K562 (cell line): ENCODE data around the gene RABGAP1. TPM values are rescaled to one million over a fixed set of nuclear protein-coding genes. Genes with fewer than 3 reads are reported as not detected.

Source experiments
- ATAC-seq: fragments of 200-7000 bp; cut with Tn5 transposase; 3 replicates; pipeline ENCODE4 v1.9.1; 2020; ENCODE audit warnings: moderate library complexity
- BruUV-seq: library from RNA; stranded (reverse); fragments of 400-500 nt; replicated peaks from 2 replicates; lab custom pipeline; 2021; lab: Mats Ljungman, UMichigan
- CTCF ChIA-PET: fragments of 300-600 bp; formaldehyde crosslinking; extraction: SDS; loops from one replicate; lab custom pipeline; 2021; ENCODE audit warnings: low intra/inter-chr PET ratio; lab: Yijun Ruan, JAX
- POLR2A ChIA-PET: fragments of 300-600, 350-650 bp; sonication (Branson Sonifier 250); formaldehyde crosslinking; extraction: SDS; loops from one replicate; lab custom pipeline; 2021; ENCODE audit warnings: antibody characterized with exemption, inconsistent platforms; lab: Yijun Ruan, JAX
- DNase-seq, 4 experiments: peaks; one replicate each; pipeline versions ENCODE4 v3.0.0 to v3.0.0-alpha.2; 2011 to 2018; ENCODE audit warnings: low spot score in 3 of 4, mixed read lengths in 3 of 4; ENCODE audit errors: extremely low read depth in 1 of 4
- FAIRE-seq: peaks from 2 replicates; lab custom pipeline; 2011; peaks lifted over from hg19 to GRCh38; lab: Jason Lieb, UNC
- H2AFZ ChIP-seq: 2 replicates; pipeline ENCODE4 v1.6.0; 2011; ENCODE audit warnings: low read depth, low read length, control low read depth, inconsistent platforms
- H3K27ac ChIP-seq: fragments of 200-600 bp; 3 replicates; pipeline ENCODE4 v1.8.0; 2011; ENCODE audit warnings: low read depth, mild to moderate bottlenecking, control low read depth, inconsistent platforms, low read length, moderate library complexity, mixed read lengths; ENCODE audit errors: extremely low read depth
- H3K27me3 ChIP-seq, 2 experiments: fragments of 300-600 bp in 1 of 2; 2 replicates in 1 of 2; 3 replicates in 1 of 2; pipeline versions ENCODE4 v1.6.0 to v1.8.0; 2011; ENCODE audit warnings: inconsistent platforms in 2 of 2, low read length in 2 of 2, mild to moderate bottlenecking in 1 of 2, mixed read lengths in 1 of 2, moderate library complexity in 1 of 2; ENCODE audit not compliant: control insufficient read depth in 2 of 2, insufficient read depth in 2 of 2
- H3K36me3 ChIP-seq: fragments of 300-600 bp; 3 replicates; pipeline ENCODE4 v1.8.0; 2011; ENCODE audit warnings: mild to moderate bottlenecking, low read length, inconsistent platforms; ENCODE audit not compliant: control insufficient read depth, insufficient read depth
- H3K4me1 ChIP-seq, 2 experiments: fragments of 200-600 bp in 1 of 2; replicated peaks in 1 of 2; 2 replicates in 1 of 2; 3 replicates in 1 of 2; pipeline versions ENCODE4 v1.5.1 to v1.8.0; 2011; ENCODE audit warnings: inconsistent platforms in 2 of 2, low read length in 2 of 2, mild to moderate bottlenecking in 1 of 2, mixed read lengths in 1 of 2, moderate library complexity in 1 of 2; ENCODE audit not compliant: control insufficient read depth in 2 of 2, insufficient read depth in 2 of 2
- H3K4me2 ChIP-seq: 2 replicates; pipeline ENCODE4 v1.6.1; 2011; ENCODE audit warnings: low read length, control low read depth, inconsistent platforms, mixed read lengths; ENCODE audit not compliant: insufficient read depth
- H3K4me3 ChIP-seq: fragments of 200-600 bp; sonication (generic), shearing (Covaris generic); 2 replicates; pipeline ENCODE4 v1.5.1; 2016; ENCODE audit warnings: control low read depth, inconsistent platforms
- H3K79me2 ChIP-seq: fragments of 200-600 bp; 3 replicates; pipeline ENCODE4 v1.8.0; 2011; ENCODE audit warnings: low read length, inconsistent platforms; ENCODE audit not compliant: control insufficient read depth, insufficient read depth
- H3K9ac ChIP-seq, 2 experiments: 2 replicates each; pipeline versions ENCODE4 v1.6.0 to v1.6.1; 2011; ENCODE audit warnings: low read depth in 2 of 2, low read length in 2 of 2, control low read depth in 1 of 2, inconsistent platforms in 1 of 2, mild to moderate bottlenecking in 1 of 2, mixed read lengths in 1 of 2; ENCODE audit not compliant: insufficient read depth in 1 of 2
- H3K9me1 ChIP-seq: one replicate; pipeline ENCODE4 v1.6.0; 2011; ENCODE audit warnings: inconsistent platforms, mild to moderate bottlenecking, low read length, moderate library complexity; ENCODE audit not compliant: control insufficient read depth, insufficient read depth
- H3K9me3 ChIP-seq: replicated peaks from 2 replicates; pipeline ENCODE4 v1.5.1; 2011; ENCODE audit warnings: low read depth, low read length, inconsistent platforms; ENCODE audit not compliant: control insufficient read depth, insufficient read depth
- H4K20me1 ChIP-seq: replicated peaks from 2 replicates; pipeline ENCODE4 v1.6.1; 2011; ENCODE audit warnings: low read length, inconsistent platforms, mixed read lengths; ENCODE audit not compliant: control insufficient read depth, insufficient read depth
- DIDO1 ChIP-seq: fragments of 450-650 bp; IDR thresholded peaks from 2 replicates; pipeline ENCODE4 v1.6.1; 2016; ENCODE audit warnings: low read depth, missing biosample characterization, missing genetic modification characterization
- EZH2 ChIP-seq: IDR thresholded peaks from 2 replicates; pipeline ENCODE4 v1.6.1; 2012; ENCODE audit warnings: low read depth, mild to moderate bottlenecking, inconsistent platforms, low read length, borderline replicate concordance
- FOS ChIP-seq: IDR thresholded peaks from 3 replicates; pipeline ENCODE4 v1.6.1; 2011; ENCODE audit not compliant: insufficient read length; ENCODE audit errors: extremely low read depth
- MYBL2 ChIP-seq, 2 experiments: fragments of 450-650 bp in 1 of 2; sonication (generic) in 1 of 2; formaldehyde crosslinking in 1 of 2; IDR thresholded peaks; 2 replicates each; pipeline versions ENCODE4 v1.6.1 to v1.8.1; 2017 to 2022; ENCODE audit warnings: borderline replicate concordance in 1 of 2, inconsistent platforms in 1 of 2, low read depth in 1 of 2, mild to moderate bottlenecking in 1 of 2, missing genetic modification reagents in 1 of 2, moderate library complexity in 1 of 2
- NEUROD1 ChIP-seq: fragments of 150-350 bp; IDR thresholded peaks from 2 replicates; pipeline ENCODE4 v1.6.1; 2014; ENCODE audit warnings: borderline replicate concordance, low read length, low read depth; ENCODE audit not compliant: partially characterized antibody
- POLR2AphosphoS5 ChIP-seq: IDR thresholded peaks from 2 replicates; pipeline ENCODE4 v1.6.1; 2011; ENCODE audit warnings: mild to moderate bottlenecking, low read depth, low read length, moderate library complexity; ENCODE audit not compliant: control insufficient read depth, insufficient read depth
- POU5F1 ChIP-seq: fragments of 150-350 bp; IDR thresholded peaks from 2 replicates; pipeline ENCODE4 v1.6.1; 2014; ENCODE audit warnings: borderline replicate concordance, low read length, low read depth, mild to moderate bottlenecking; ENCODE audit not compliant: partially characterized antibody
- PTTG1 ChIP-seq: fragments of 450-650 bp; IDR thresholded peaks from 2 replicates; pipeline ENCODE4 v1.6.1; 2016; ENCODE audit warnings: low read depth, mild to moderate bottlenecking, missing genetic modification characterization, missing compliant biosample characterization
- STAG1 ChIP-seq: sonication (generic); formaldehyde crosslinking; IDR thresholded peaks from 2 replicates; pipeline ENCODE4 v1.5.0; 2020; ENCODE audit warnings: missing genetic modification reagents, borderline replicate concordance
- TAF9B ChIP-seq: fragments of 450-650 bp; IDR thresholded peaks from 2 replicates; pipeline ENCODE4 v1.6.1; 2018; ENCODE audit warnings: mild to moderate bottlenecking; ENCODE audit not compliant: partially characterized antibody
- TOE1 ChIP-seq, 2 experiments: fragments of 450-650 bp in 1 of 2; sonication (generic) in 1 of 2; formaldehyde crosslinking in 1 of 2; IDR thresholded peaks; 2 replicates each; pipeline versions ENCODE4 v1.7.1 to v1.8.0; 2016 to 2022; ENCODE audit warnings: borderline replicate concordance in 2 of 2, mild to moderate bottlenecking in 2 of 2, antibody characterized with exemption in 1 of 2, inconsistent platforms in 1 of 2, low read depth in 1 of 2, missing genetic modification reagents in 1 of 2, moderate library complexity in 1 of 2
- ZNF140 ChIP-seq: fragments of 250-450 bp; sonication (Bioruptor Pico); IDR thresholded peaks from 2 replicates; pipeline ENCODE4 v1.8.0; 2021; ENCODE audit warnings: moderate library complexity, mild to moderate bottlenecking, inconsistent platforms
- ZZZ3 ChIP-seq: fragments of 450-650 bp; IDR thresholded peaks from 2 replicates; pipeline ENCODE4 v1.6.1; 2016; ENCODE audit warnings: antibody characterized with exemption, mild to moderate bottlenecking, moderate library complexity
- WGBS: fragments of 100-300 bp; shearing (Covaris generic); methylation state at CpG from one replicate; pipeline ENCODE4 v1.1.6; 2016; ENCODE audit warnings: low coverage, mixed read lengths; ENCODE audit not compliant: insufficient coverage; ENCODE audit errors: missing lambda C conversion rate; 5-methylcytosine and 5-hydroxymethylcytosine counted together
- in situ Hi-C: fragments of 300-500 bp; cut with MboI; formaldehyde crosslinking; loops from 4 replicates; pipeline ENCODE4 v1.15.0; 2018; ENCODE audit warnings: inconsistent platforms, mixed read lengths
- intact Hi-C: fragments of 100-400 bp; cut with micrococcal nuclease; formaldehyde crosslinking; loops from 2 replicates; pipeline ENCODE4 v1.14.2; 2022
- polyA plus RNA-seq, 8 experiments: library from polyadenylated mRNA; depleted of rRNA in 4 of 8; stranded (reverse) in 5 of 8; unstranded in 3 of 8; fragments of >200 nt; fragmentation: Nextera tagmentation in 2 of 8; fragmentation: Illumina TruSeq in 1 of 8; extraction: Ambion mirVana in 2 of 8; extraction: Trizol in 1 of 8; gene quantifications; 2 replicates each; pipeline versions ENCODE4 v1.2.1 to v1.2.3, GENCODE V29; 2011 to 2014; ENCODE audit warnings: inconsistent platforms in 1 of 8, missing spikeins in 1 of 8
- total RNA-seq, 7 experiments: library from RNA; depleted of rRNA in 6 of 7; stranded (reverse); fragments of >200 nt in 6 of 7; fragmentation: Illumina TruSeq in 2 of 7; extraction: Trizol in 2 of 7; gene quantifications; 2 replicates each; pipeline versions ENCODE4 v1.2.1 to v1.2.3, GENCODE V29; 2011 to 2021; ENCODE audit warnings: low replicate concordance in 1 of 7
- TF ChIP-seq, protein P1 (sequence below): fragments of 450-650 bp; formaldehyde crosslinking; IDR thresholded peaks from 2 replicates; pipeline ENCODE4 v1.4.0; 2022; ENCODE audit warnings: mild to moderate bottlenecking, moderate library complexity

RABGAP1 gene
- total and polyA plus RNA-seq, 9 of the 15 experiments (the other 6 are each of a cell fraction or from before 2014, with no cell fraction given), result 1.5 to 22.7 (median 13.1) TPM

DNA sequence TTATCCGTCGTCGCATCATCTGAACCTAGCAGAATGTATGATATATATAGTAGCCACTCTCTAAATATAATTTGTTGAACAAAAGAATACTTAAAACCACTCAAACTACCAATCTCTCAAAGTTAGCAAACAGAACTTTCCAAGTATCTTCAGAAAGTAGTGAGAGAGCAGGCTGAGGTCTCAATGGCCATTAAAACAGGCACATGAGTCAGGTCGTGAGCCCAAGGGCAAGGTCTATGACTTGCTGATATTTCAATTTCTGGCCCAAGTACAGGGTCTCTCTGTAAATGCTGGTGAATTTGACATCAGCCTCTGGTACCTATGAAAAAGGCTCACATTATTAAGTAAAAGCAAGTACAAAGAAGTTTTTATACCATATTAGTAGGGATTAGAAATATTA, 187.8 kb downstream of the RABGAP1 start:
- POLR2A ChIA-PET, result no interaction called here
- no peaks in the 10 kb centered on the region for H4K20me1 ChIP-seq
- no peaks in the 10 kb centered on the region for H3K9me3 ChIP-seq
- 98% methylated on average over 4 of the region's 4 CpGs for WGBS
- H3K27me3 ChIP-seq, result no peaks in the 10 kb centered on the region
- in situ Hi-C loops, result no loop called here
- intact Hi-C loops, result no loop called here
- no peaks in the 10 kb centered on the region for H3K79me2 ChIP-seq
- H3K4me1 ChIP-seq, result no peaks in the 10 kb centered on the region
- no peak overlapping the region for H3K27ac ChIP-seq
- ATAC-seq, result no peak
- BruUV-seq, result no TSS peak
- H3K4me2 ChIP-seq, result no peak overlapping the region
- peaks cover 80% of the 10 kb centered on the region for H3K36me3 ChIP-seq
- H2AFZ ChIP-seq, result no peak overlapping the region
- no peak for FAIRE-seq
- no peaks in the 10 kb centered on the region for H3K9me1 ChIP-seq
- no peak for DNase-seq
- no peak overlapping the region for H3K4me3 ChIP-seq
- TF ChIP-seq MYBL2 (IDR thresholded peaks at IDR 0.05; ENCODE audit: low read depth), result no peak
- TF ChIP-seq MYBL2 (CRISPR knock-in tag; IDR thresholded peaks at IDR 0.05; ENCODE audit: borderline replicate concordance), result no peak
- TF ChIP-seq, protein P1, sequence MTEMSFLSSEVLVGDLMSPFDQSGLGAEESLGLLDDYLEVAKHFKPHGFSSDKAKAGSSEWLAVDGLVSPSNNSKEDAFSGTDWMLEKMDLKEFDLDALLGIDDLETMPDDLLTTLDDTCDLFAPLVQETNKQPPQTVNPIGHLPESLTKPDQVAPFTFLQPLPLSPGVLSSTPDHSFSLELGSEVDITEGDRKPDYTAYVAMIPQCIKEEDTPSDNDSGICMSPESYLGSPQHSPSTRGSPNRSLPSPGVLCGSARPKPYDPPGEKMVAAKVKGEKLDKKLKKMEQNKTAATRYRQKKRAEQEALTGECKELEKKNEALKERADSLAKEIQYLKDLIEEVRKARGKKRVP, result no peak
- TF ChIP-seq POU5F1, result no peak
- no peak for TF ChIP-seq NEUROD1
- TF ChIP-seq, all 486 proteins: peak for 0
- H3K9ac ChIP-seq, result no peak overlapping the region
- CTCF ChIA-PET, result no interaction called here

DNA sequence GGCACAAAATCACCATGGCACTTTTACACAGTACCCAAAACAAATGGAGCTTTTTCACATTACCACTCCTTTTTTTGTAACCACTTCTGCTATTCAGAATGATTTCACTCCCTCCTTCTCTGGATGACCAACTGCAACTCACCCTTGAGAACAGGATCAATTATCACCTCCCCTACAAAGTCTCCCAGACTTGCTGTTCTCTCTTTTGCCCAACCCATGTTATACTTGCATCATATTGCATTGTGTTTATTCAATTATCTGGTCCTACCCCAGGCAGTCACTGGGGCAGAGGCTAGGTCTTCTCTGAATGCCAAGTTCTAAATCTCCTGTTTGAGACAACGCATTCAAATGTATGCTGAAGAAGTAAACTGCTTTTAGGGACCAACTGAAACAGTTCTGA, 188.6 kb downstream of the RABGAP1 start:
- in situ Hi-C loops (no loop called here), intact Hi-C loops (no loop called here)
- Histone ChIP-seq H3K4me3 (no peak overlapping the region), H2AFZ (no peak overlapping the region), H3K27ac (no peak overlapping the region), H3K4me2 (no peak overlapping the region), H3K9ac (no peak overlapping the region), H3K4me1 (no peaks in the 10 kb centered on the region), H3K27me3 (no peaks in the 10 kb centered on the region), H4K20me1 (no peaks in the 10 kb centered on the region), H3K9me3 (no peaks in the 10 kb centered on the region), H3K9me1 (no peaks in the 10 kb centered on the region), H3K36me3 (peaks cover 78% of the 10 kb centered on the region), H3K79me2 (no peaks in the 10 kb centered on the region)
- 94% methylated on average over 1 of the region's 1 CpG for WGBS
- FAIRE-seq, result no peak
- ChIA-PET CTCF (no interaction called here), POLR2A (no interaction called here)
- no TSS peak for BruUV-seq
- DNase-seq, result no peak
- no peak for ATAC-seq
- TF ChIP-seq PTTG1 (tag) (no peak), ZZZ3 (no peak), TAF9B (no peak), DIDO1 (tag) (no peak), EZH2 (no peak), STAG1 (no peak), FOS (no peak), TOE1 (IDR thresholded peaks at IDR 0.05; ENCODE audit: borderline replicate concordance) (no peak), TOE1 (CRISPR knock-in tag; IDR thresholded peaks at IDR 0.05; ENCODE audit: borderline replicate concordance, low read depth) (no peak), POLR2AphosphoS5 (no peak), ZNF140 (no peak)
